HG03571 (cell line): ENCODE results near the gene STAT6.

Source experiments
- ATAC-seq: cut with Tn5 transposase; IDR thresholded peaks from one replicate; pipeline ENCODE4 v1.9.1; 2021; ENCODE audit not compliant: unreplicated experiment

STAT6 gene

DNA sequence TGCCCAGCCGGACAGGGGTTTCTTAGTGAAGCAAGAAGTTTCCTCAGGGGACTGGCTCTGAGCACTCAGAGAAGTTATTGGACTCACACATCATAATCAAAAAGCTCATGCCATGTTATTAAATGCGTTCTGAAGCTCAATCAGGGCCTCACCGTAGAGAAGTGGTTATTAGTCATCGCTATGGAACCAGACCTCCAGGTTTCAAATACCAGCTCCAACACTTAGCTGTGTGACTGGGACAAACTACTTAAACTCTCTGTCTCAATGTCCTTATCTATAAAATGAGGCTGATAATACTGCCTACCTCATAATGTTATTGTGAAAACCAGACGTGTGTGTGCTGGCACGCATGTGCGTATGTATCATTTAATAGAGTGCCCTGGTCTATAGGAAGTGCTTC, 7.3 kb downstream of the STAT6 start:
- ATAC-seq: no peak

DNA sequence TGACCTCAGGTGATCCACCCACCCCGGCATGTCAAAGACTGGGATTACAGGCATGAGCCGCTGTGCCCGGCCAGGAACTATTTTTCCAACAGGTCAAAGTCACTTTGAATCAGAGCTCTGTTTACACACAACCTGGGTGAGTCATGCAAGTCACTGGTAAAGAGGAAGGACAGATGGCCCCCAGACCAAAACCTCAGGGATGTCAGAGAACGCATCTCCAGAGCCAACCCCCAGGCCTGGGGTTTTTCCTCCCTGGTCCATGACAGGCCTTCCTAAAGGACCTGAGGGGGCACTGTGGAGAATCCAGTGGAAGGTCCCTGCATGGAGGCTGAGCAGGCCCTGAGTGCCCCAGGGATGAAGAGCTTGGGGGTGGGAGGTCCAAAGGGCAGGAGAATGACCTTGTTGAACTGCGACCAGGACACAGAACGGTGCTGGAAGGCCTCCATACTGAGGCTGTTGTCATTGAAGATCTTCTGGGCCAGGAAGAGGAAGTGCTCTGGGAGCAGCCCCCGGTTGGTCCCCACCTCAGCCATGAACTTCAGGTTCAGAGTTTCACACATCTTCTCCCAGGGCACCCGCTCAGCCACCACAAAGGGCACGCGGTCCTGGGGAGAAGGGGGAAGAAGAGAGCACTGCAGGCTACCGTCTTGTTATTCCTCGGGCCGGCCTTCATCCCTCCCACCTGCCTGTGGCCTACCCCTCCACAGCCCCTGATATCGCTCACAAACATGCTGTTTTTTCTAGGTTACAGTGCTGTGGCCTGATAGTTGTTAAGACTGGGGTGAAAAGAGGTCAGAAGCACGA, 9.1 kb downstream of the STAT6 start:
- ATAC-seq: no peak

DNA sequence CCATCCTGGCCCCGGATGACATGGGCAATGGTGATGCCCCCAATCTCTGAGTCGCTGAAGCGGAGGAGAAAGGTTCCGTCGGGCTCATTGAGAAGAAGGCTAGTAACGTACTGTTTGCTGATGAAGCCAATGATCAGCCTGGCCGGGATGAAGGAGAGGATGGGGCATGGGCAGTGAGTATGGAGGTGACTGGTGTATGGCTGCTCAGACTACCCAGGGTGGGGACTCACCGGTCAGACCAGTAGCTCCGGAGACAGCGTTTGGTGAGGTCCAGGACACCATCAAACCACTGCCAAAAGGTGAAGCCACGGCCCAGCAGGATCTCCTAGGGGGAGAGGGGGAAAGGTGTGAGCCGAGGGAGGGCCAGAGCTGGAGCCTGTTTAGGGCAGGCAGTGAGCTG, 11.4 kb downstream of the STAT6 start:
- ATAC-seq: no peak

DNA sequence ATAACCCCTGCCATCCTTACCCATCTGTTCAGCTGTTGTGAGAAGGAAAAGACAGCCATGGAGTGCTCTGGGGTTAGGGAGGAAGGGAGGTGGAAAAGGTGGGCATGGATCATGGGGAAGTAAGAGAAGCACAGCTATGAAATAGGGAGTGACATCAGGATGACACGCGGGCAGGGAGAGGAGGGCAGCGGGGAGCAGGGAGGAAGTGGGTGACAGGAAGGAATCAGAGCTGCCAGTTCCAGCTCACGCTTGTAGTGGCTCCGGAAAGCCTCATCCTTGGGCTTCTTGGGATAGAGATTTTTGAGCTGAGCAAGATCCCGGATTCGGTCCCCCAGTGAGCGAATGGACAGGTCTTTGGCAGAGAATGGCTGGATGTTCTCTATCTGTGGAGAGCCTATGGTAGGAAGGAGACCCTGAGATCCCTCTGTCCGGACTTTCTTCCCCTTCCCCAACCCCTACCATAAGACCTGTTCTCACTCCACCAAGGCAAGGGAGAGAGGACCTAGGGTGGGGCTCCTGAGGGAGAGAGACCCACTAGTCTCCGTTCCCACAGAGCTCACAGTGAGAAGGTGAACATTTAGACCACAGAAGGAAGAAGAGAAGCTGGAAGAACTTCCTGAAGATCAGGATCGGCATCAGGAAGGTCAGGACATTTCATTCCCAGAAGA, 12.0 kb downstream of the STAT6 start:
- ATAC-seq: no peak

DNA sequence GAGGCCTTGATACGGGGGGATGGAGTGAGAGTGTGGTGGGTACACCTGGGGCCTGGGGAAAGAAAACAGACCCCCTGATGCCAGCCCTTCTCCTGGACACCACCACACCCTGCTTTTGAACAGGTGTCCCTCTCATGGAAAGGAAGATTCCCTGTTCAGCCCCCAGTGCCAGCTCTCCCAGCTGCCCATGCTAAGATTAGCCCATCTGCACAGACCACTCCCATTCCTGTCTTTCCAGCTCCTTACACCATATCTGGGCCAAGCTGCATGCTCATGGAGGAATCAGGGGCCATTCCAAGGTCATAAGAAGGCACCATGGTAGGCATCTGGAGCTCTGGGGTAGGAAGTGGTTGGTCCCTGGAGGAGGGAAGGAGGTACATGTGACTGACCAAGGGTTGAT, 12.6 kb downstream of the STAT6 start:
- ATAC-seq: no peak

DNA sequence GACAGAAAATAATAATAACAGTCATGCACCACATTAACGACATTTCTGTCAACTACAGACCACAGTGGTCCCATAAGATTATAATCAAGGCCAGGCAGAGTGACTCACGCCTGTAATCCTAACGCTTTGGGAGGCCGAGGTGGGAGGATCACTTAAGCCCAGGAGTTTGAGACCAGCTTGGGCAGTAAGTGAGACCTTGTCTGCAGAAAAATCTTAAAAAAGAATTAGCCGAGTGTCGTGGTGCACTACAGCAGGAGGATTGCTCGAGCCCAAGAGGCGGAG, 13.7 kb downstream of the STAT6 start:
- ATAC-seq: no peak

DNA sequence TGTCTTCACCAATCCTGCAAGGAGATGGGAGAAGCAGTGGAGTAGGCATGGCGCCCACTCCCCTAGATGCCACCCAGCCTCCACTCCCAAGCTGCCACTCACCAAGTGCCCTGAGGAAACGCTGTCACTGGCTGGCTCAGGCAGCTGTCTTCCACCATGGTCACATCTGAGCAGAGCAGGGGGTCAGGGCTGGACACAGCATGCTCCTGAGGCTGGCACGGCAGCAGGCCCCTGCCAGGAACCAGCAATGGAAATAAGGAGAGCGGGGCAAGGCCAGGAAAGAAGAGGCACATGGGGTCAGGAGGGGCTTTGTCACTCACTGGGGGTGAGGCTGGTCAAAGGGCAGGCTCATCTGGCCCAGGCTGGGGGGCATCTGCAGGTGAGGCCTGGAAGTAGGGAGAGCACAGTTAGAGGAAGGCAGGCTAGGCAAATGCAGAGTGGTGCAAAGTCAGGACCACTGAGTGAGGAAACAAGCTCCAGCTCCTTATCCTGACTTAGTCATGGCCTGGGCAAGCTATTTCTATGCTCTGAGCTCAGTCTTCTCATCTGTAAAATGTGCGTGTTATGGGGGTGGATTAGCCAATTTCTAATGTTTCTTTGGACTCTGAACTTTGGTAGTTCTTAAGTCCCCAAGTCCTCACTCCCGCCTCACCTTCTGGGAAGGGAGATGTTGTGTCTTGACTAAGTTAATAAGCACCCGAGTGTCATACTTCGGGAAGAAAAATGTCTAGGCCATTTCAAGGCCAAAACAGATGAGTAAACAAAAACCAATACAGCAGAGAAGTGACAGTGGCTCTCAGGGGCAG, 14.2 kb downstream of the STAT6 start:
- no peak for ATAC-seq

DNA sequence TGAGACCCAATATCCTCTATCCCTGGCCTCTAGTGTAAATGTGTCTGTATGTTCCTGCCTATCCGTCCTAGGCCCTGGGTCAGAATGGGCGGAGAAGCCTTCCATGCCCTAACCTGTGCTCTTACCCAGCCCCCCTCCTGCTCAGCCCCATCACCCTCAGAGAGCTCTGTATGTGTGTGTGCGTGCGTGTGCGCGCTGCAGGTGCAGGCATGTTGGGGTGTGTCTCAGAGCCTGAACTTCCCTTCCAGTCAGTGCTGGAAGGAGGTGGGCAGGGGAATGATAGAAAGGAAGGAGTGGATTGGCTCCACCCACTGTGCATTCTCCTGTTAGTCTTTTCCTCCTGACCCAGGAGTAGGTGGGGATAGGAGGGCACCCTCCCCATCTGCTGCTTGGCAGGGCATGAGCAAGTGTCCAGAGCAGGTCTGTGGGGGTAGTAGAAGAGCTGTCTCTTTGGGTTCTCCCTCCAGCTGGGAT, 15.0 kb downstream of the STAT6 start:
- no peak for ATAC-seq

DNA sequence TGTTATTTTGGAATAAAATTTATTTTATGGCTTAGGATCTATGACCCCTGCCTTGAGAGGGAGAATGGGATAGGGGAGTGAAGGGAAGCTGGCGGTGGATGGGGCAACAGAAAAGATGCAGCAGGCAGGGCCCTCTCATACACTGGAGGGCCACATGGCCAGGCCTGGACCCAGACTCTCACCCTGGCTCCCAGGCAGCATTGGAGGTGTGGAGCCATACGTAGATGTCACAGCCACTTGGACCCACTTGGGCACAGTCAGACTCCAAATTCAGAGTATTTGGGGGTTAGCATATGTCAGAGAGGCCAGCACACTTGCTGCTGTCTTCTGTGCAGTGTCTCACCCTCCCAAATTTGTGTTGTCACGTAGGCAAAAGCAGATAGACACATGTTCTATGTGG, 15.7 kb downstream of the STAT6 start:
- no peak for ATAC-seq

DNA sequence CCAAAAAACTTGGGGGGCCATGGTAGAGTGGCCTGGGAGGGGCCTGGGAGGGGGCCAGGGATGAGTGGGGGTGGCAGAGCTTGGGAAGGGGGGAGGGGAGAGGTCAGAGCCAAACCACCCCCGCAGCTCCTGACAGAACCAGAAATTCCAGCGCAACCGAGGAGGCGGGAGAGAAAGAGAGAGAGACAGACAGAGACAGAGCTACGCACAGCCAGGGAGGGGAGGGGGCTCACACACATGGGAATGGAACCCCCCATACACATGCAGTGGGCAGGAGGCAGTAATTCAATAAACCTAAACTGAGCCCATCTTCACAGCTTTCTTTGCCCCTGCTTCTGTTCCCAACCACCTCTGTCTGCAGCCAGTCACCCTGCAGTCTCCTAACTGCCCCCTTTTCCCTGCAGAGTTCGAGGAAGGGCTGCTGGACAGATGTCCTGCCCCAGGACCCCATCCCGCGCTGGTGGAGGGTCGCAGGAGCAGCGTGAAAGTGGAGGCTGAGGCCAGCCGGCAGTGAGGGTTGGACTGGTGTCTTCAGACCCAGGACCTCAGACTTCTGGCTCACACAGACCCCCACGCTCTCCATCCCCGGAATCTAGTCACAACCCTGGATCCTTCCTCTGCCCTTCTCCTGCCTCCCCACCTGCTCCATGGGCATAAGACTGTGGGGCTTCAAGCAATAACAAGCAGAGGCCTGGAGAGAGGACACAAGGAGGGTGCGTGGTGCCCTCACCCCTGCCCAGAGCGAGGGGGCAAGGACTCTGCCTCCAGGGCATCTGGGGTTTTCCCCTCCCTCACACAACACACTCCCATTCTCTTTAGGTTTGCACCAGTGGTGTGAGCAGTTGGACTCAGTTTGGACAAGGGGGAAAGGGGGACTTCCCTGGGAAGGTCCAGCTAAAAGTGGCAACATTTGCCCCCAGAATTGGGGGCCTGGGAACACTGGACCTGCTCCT, 16.7 kb downstream of the STAT6 start:
- no peak for ATAC-seq

DNA sequence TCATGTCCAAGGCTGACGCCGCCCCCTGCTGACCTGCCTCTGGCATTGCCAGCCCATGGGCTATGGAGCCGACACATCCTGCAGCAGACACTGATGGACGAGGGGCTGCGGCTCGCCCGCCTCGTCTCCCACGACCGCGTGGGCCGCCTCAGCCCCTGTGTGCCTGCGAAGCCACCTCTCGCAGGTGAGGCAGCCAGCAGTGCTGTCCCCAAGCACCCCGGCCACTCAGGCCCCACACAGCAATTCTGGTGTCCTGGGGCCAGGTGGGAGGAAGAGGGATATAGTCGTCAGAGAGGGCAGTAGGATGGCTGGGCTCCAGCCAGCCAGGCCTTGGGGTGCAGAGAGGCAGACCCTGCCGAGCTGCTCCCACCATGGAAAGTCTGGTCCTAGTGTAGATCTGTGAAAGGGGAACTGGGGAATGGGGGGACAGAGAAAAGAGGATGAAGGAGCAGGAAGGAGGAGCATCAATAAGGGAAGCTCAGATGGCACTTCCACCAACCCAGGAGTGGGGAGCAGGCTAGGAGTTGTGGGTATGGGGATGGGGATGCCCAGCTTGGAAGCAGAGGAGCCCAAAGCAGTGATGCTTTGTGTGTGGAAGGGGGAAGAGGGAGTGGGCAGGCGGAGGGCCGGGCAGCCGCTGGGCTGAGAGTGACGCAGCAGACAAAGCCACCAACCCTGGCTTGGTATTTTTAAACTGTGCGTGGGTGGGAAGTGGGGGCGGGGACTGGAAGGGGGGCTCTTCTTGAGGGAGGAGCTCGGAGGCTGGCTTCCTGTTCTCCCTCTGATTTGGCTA, 17.6 kb downstream of the STAT6 start:
- no peak for ATAC-seq

DNA sequence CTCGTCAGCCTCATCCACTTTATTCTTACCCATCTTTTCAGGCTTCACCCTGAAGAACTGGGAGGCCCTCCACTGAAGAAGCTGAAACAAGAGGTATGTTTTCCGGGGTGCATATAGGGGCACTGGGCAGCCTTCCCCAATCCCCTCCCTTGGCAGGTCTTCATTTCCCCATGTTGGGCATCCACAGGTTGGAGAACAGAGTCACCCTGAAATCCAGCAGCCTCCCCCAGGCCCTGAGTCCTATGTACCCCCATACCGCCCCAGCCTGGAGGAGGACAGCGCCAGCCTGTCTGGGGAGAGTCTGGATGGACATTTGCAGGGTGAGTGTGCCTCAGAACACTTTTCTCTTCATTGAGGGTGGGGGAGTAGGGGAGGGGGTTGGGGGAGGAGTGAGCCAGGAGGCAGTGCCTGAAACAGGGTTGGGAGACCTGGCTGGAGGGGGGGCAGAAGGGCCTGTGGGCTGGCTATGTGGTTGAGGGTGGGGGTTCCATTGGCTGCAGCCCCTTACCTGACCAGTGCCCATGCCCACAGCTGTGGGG, 18.2 kb downstream of the STAT6 start:
- no peak for ATAC-seq

DNA sequence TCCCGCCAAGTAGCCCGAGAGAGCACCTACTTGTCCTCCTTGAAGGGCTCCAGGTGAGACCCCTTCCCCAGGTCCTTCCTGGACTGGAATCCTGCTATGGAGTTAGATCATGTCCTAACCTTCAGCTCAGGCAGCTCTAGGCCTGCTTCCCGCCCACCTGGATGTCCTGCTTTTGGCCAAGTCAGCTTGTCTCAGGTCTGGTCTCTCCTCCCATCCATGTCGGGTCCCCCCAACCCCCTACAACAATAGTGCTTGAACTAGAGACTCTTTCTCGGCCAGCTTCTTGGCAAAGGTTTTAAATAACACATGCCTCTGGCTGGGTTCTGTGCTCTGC, 18.7 kb downstream of the STAT6 start:
- ATAC-seq: no peak

DNA sequence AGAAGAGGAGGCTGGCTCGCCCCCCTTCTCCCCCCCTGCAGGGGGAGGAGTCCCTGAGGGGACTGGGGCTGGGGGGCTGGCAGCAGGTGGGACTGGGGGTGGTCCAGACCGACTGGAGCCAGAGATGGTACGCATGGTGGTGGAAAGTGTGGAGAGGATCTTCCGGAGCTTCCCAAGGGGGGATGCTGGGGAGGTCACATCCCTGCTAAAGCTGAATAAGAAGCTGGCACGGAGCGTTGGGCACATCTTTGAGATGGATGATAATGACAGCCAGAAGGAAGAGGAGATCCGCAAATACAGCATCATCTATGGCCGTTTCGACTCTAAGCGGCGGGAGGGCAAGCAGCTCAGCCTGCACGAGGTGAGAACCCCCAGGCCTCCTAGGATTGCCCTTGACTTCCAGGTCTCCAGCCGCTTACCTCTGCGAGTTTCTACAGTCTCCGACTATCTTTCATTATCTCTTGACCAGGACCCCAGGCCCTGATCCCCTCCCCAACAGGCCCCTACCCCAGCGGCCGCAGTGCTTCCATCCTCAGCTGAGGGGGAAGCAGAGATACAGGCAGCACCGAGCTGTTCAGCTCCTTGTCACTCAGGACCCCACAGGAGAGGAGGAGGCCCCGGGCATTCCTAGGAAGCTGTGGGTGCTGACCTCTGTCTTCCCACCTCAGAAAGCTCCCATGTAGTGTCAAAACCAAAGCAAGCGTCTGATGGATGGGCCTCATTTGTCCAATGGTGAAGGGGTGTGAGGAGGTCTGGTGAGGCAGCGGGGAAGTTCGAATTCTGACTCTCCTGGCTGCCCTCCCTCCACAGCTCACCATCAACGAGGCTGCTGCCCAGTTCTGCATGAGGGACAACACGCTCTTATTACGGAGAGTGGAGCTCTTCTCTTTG, 19.3 kb downstream of the STAT6 start:
- ATAC-seq: no peak

DNA sequence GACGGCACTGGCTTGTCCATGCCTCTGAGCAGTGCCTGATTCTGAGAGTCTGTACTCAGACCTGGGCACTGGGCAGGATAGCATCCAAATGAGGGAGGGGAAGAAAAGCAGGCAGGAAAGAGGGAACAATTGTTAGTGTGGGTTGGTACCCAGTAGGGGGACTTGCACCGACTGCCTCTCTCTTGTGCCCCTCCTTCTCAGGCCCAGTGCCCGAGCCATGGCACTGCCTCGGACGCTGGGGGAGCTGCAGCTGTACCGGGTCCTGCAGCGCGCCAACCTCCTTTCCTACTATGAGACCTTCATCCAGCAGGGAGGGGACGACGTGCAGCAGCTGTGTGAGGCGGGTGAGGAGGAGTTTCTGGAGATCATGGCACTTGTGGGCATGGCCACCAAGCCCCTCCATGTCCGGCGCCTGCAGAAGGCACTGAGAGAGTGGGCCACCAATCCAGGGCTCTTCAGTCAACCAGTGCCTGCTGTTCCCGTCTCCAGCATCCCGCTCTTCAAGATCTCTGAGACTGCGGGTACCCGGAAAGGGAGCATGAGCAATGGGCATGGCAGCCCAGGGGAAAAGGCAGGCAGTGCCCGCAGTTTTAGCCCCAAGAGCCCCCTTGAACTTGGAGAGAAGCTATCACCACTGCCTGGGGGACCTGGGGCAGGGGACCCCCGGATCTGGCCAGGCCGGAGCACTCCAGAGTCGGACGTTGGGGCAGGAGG, 20.1 kb downstream of the STAT6 start:
- no peak for ATAC-seq

DNA sequence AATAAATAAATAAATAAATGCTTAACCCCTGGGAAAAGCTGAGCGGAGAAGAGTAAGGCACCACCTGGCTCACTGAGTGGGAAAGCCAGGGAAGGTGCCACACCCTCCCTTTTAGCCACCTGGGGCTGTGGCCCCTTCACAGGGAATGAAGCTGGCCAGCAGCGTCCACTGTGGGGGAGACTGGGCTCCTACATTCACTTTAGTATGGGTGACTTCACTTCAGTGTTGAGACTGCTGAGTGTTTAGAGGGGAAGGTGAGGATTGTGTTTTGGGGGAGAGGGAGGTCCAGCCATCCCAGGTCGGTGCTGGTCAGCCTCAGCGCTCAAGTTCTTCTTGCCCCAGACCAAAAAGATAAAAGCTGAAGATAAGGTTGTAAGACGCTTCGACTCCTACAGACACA, 20.7 kb downstream of the STAT6 start:
- no peak for ATAC-seq

DNA sequence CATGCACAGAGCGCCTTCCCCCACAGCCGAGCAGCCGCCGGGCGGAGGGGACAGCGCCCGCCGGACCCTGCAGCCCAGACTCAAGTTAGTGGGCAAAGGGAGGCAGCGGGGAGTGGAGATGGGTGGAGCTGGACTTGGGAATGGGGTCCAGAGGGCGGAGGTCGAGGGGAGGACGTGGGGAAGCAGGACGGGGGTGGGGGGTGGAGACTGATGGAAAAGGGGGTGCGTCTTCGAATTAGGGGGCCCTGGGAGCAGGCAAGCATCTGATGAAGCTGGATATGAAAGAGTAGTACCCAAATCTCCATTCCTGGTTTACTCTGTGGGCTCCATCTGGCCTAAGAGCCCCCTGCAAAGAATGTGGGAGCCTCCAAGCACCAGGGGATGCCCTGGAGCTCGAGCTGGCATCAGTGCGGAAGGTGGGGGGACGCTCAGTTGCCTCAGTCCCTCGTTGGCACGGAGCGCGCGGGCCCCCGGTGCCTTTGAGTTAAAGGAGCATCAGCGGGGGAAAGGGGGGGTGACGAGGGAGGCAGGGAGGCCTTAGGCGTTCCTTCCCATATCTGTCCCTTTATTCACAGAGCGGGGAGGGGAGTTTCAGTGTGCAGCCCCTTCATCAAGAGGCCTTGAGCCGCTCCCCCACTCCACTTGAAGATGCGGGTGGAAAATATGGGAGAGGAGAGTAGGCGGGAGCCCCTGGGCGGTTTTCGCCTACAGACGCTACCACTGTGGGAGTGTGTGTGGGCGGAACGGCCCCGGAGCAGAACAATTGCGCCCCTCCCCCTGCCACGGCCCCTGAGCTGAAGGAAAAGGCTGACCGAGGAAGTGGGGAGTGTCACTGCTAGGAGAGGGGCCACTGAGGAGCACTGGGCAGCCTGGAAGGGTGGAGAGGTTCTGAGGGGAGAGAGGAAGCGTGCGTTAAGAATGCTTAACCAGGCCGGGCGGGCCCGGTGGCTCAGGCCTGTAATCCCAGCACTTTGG, 21.6 kb downstream of the STAT6 start:
- no peak for ATAC-seq
